ENCODE data around the gene CDH26.
A peak's percentile ranks its signal among the peaks of the same experiment; 100 is the strongest.

The CDH26 gene

GRCh38 chr20:59958123-59958522 is at the start of gene CDH26:
Gene CDH26 (plus strand): TSS chr20:59958423. CDS start chr20:59958727, 304 bp downstream.
- no peak for DNase-seq

GRCh38 chr20:59908855-59909254 is 49.4 kb upstream of the CDH26 start:
- no peak for DNase-seq

DNA sequence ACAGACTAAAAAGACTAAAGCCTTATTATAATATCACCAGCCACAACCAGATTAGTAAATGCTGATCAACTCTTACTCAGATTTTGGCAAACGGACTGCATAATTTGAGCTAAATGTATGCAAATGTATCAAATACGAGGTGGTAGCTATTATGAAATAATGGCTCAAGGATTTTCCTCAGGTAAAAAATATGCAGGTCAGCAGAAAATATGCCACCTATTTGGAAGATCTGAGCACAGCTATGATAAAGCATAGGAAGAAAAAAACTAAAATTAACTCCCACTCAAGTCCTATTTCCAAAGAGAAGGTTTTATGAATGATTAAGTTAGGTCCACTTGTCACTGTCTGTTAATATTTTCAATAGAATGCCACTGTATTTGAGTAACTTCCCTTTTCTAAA is 47.2 kb upstream of the CDH26 start:
- DNase-seq: no peak

- DNase-seq: no peak
Observed at GRCh38 chr20:59912609-59913008, 45.6 kb upstream of the CDH26 start.

GRCh38 chr20:59920944-59921343 is 37.3 kb upstream of the CDH26 start:
- no peak for DNase-seq

GRCh38 chr20:59923514-59923913 is 34.7 kb upstream of the CDH26 start:
- DNase-seq: no peak

DNA sequence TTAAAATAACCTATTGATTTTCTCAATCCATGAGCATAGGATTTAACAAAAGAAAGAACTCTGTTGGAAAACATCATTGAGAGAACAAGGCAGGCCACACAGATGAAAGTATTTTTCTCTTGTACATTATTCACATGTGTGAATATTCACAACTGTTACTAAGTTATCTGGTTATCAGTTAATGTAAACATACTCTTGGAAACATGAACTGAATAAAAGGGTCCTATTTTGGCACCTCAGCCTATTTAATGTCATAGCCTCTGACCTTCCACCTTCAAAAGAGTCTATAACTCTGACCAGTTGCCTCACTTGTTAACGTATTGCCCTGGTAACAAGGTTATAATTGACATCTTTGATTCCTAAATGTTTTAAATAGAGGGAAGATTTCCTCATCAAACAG is 32.9 kb upstream of the CDH26 start:
- DNase-seq: no peak

GRCh38 chr20:59925899-59926298 is 32.3 kb upstream of the CDH26 start:
- DNase-seq: no peak

DNA sequence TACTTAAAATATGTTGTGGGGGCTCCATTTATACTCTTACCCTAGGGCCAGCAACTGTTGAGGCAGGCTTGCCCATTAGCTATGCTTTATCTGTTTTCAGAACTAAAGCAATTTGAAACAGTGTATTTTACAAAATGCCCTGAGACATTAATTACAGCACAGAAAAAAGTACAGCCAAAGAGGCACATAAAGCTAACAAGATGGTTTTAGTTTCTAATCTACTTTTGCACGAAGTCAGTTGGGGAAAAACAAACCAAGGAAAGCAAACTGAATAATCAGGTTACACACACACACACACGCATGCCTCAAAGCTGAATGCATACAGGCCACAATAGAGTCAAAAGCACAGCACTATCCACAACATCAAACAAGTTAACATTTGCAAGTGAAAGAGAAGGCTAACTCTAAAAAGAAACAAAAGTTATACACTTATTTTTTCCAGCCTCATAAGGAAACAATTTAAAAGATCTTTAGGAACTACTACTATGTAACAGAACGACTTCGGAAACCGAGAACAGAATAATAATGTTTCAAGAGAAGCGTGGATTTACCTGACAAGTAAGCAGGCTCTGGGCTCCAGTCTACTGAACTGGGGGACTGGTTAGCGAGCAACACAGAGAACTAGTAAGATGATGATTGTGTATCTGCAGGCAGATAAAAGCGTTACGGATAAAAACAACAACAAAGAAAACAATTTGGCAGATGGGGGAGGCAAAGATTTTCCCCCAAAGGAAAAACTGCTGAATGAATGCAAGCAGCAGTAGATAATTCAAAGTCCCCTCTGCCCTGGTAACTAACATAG is 26.5 kb upstream of the CDH26 start:
- DNase-seq: no peak

DNA sequence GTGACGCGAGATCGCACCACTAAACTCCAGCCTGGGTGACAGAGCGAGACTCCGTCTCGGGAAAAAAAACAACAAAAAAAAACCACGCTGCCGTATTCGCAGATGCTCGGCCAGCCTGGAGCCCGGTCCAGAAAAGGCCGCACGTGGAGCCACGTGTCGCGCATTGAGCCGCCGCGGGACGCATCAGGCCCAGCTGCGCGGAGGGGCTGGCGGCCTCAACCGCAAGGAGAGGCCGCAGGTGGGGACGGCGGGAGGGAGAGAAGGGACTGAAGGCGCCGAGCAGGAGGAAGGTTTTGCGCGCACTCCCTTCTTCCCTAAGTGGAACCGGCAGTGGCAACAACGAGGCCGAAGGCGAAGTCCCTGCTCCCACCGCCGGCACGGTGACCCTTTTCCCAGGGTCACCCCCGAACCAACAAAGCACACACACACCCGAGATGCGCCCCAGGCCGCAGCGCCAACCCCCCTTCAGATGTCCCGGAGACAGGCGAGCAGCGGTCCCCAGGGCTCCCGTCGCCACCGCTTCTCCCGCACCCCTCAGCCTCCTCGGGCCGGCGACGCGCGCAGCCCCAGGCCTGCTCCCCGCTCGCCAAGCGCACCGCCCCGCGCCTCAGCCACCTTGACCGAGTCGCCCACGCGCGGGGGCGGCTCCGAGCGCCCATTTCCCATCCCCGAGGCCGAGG is 25.5 kb upstream of the CDH26 start:
- DNase-seq: no peak

DNA sequence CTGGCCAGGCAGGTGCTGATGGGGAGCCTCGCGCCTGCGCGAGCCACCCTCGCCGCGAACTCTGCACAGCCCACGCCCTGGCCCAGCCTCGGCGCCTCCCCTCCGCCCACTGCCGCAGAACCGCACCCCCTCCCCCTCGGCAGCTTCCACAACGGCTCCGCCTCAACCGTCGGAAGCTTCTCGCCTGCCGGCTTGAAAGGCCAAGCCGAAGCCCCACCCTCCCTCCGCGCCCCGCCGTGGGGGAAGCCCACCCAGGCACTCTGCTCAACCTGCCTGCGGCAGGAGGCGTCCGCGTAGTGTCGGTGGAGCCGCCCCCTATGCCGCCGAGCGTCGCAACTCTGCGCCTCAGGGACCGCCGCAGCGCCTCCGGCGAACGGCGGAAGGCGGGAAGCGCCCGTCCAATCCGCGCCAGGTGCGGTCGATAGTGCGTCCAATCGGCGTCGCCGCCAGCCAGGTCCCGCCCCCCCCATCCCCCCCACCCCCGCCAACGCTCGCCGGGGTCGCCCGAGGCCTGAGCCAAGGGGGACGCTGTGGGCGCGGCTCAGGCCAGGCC is 24.9 kb upstream of the CDH26 start, which contains the start of gene SYCP2:
Gene SYCP2, minus strand, starts transcription at position 342 of the 553 bp plus-strand sequence. CDS start 11,224 bp downstream, outside the sequence.
- DNase-seq: peak in 28 of 58 donors; percentile 14 to 83 (median 53)

- DNase-seq: peak in 51 of 58 donors; percentile 38 to 82 (median 68)
Observed at GRCh38 chr20:59933849-59934585, 24.2 kb upstream of the CDH26 start.

GRCh38 chr20:59935457-59936185 is 22.6 kb upstream of the CDH26 start:
- DNase-seq: no peak

DNA sequence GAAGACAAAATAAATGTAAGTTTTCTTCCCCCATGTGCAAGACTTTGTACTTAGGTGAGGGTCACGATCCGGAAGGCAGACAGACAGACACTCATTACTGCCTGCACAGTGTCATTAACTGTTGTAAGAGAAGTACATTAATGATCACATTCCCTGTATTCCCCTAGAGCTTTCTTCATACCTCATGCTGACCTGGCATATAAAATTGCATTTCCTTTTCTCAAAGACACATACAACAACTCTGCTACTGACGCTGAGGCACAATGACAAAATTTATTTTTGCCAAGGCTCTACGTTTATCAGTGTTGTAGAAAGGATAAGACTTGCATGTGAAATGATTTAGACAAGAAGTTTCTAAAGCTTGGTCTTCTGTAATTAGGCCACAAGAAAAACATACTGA is 21.8 kb upstream of the CDH26 start:
- no peak for DNase-seq

- peak in 2 of 58 donors; percentile 30 to 43 for DNase-seq
Observed at GRCh38 chr20:59937150-59937549, 21.1 kb upstream of the CDH26 start.

GRCh38 chr20:59938221-59938620 is 20.0 kb upstream of the CDH26 start:
- DNase-seq: no peak

- DNase-seq: peak in 5 of 58 donors; percentile 12 to 47 (median 29)
Observed at GRCh38 chr20:59938696-59939051, 19.5 kb upstream of the CDH26 start.

GRCh38 chr20:59939052-59939878 is 19.0 kb upstream of the CDH26 start:
- no peak for DNase-seq

DNA sequence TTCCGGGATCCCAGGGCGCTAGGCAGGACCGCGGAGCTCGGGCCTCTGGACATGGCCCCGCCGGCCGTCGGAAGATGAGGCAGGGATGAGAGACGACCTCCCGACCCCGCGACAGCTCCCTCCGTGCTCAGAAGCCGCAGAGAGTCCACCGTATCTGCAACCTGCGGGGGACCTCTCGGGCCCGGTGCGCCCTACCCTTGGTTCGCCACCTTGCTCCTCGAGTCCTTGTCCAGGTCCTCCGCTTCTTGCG is 18.4 kb upstream of the CDH26 start:
- DNase-seq: peak in 3 of 58 donors; percentile 27 to 54 (median 44)
